SJCRH30 (cell line): ENCODE measurements around the gene RFK. TPM values are rescaled to one million over a fixed set of nuclear protein-coding genes. Genes with fewer than 3 reads are reported as not detected.

ENCODE experiments used
- DNase-seq, 2 experiments: peaks; one replicate each; pipeline ENCODE4 v3.0.0-alpha.2; 2015 to 2020
- H3K27ac ChIP-seq: fragments of 250-450 bp; sonication (Bioruptor Pico); 2 replicates; pipeline ENCODE4 v1.5.1; 2020; ENCODE audit warnings: mild to moderate bottlenecking, moderate library complexity
- H3K27me3 ChIP-seq: fragments of 250-450 bp; sonication (Bioruptor Pico); 2 replicates; pipeline ENCODE4 v1.5.1; 2020; ENCODE audit warnings: mild to moderate bottlenecking, moderate library complexity
- H3K36me3 ChIP-seq: fragments of 250-450 bp; sonication (Bioruptor Pico); 2 replicates; pipeline ENCODE4 v1.5.1; 2020; ENCODE audit warnings: mild to moderate bottlenecking, moderate library complexity
- H3K4me1 ChIP-seq: fragments of 250-450 bp; sonication (Bioruptor Pico); 2 replicates; pipeline ENCODE4 v1.5.1; 2020; ENCODE audit warnings: mild to moderate bottlenecking, moderate library complexity
- H3K4me3 ChIP-seq: fragments of 250-450 bp; sonication (Bioruptor Pico); 2 replicates; pipeline ENCODE4 v1.5.1; 2020; ENCODE audit warnings: mild to moderate bottlenecking, moderate library complexity
- H3K9me3 ChIP-seq: fragments of 250-450 bp; sonication (Bioruptor Pico); replicated peaks from 2 replicates; pipeline ENCODE4 v1.5.1; 2020; ENCODE audit warnings: mild to moderate bottlenecking, moderate library complexity
- total RNA-seq: library from RNA; depleted of rRNA; stranded (reverse); fragments of >200 nt; shearing (Covaris generic); gene quantifications from 2 replicates; pipeline ENCODE4 v1.2.3, GENCODE V29; 2014

The RFK gene
- total RNA-seq, 1 experiment from 2014 or later, result 35.4 TPM

DNA sequence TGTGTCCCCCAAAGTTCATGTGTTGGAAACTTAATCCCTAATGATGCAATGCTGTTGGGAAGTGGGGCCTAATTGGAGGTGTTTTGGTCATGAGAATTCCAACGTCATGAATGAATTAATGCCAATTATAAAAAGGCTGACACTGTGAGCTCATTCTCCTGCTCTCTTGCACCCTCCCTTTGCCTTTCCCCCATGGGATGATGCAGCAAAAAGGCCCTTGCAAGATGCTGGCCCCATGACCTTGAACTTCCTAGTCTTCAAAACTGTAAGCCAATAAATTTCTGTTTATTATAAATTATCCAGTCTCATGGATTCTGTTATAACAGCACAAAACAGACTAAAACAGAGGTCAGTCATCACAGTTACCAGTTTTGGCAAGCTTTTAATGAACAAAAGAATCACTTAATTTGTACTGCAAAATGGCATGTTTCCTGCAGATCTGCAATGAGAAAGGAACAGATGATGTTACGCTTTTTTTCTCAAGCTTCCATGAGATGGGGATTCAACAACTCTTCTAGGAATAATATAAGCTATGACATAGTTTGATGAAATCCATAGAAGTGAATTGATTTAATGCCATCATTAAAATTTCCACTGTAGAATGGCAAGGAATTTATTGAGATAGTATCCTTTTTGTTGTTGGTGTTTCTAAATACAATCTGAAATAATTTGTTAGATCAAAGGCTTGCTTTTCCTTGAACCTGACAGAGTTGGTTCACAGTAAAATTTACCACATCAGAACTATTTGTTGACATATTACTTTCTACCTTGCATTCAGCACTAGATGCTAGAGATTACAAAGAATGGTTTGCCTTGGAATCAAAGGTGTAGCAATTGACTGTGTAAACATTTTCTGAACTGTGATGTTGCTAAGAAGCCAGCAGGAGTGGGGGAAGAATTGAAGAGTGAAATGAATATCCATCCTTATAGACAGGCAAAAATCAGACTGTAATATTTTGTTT is 29.3 kb upstream of the RFK start:
- Histone ChIP-seq H3K9me3 (0 out of 2 replicates have a peak, but pooled peaks cover 3% of the 10 kb centered on the region), H3K4me3 (no peak overlapping the region), H3K27ac (no peak overlapping the region), H3K4me1 (no peaks in the 10 kb centered on the region), H3K36me3 (no peaks in the 10 kb centered on the region), H3K27me3 (0 out of 2 replicates have a peak, but pooled peaks cover 5% of the 10 kb centered on the region)
- DNase-seq, result no peak

DNA sequence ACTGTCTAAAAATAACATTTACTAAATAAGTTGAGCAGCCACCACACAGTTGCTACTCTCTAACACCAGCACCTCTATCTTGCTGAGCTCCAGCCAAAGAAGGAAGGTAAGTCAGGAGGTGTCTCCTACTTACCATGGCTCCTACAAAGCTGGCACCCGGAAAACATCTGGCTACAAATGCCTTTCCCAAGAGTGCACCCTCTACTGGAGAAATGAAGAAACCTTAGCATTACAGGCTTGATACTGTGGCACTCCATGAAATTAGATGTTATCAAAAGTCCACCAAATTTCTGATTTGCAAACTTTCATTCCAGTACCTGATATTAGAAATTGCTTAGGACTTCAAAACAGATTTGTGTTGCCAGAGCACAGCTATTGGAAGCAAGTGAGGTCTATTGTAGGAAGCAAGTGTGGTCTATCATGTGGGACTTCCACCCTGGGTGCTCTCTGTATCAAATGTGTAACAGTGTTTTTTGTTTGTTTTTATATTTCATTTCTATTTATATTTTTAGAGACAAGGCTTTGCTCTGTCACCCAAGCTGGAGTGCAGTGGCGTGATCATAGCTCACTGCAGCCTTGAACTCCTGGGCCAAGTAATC is 25.7 kb upstream of the RFK start:
- Histone ChIP-seq H3K36me3 (no peaks in the 10 kb centered on the region), H3K9me3 (0 out of 2 replicates have a peak, but pooled peaks cover 3% of the 10 kb centered on the region), H3K27ac (no peak overlapping the region), H3K4me1 (no peaks in the 10 kb centered on the region), H3K27me3 (0 out of 2 replicates have a peak, but pooled peaks cover 5% of the 10 kb centered on the region), H3K4me3 (no peak overlapping the region)
- DNase-seq, result peak in 1 of 2 experiments; percentile 59

DNA sequence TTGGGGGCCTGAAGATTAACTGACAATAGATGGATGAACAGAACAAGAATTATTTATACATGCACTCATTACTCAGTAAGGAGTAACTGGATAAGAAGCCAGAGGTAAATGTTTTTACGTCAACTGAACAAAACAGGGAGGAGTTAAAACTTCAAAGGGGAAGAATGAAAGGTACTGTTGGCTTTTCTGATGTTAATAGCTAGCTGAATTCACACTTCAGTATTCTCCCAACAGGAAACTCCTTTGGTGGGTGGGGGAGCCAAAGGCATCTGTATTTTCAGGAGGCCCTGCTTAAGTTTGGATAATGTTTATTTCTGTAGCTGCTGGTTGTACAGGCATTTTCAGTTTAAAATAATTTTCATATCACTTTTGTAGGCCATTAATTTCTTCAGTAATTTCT is 23.2 kb upstream of the RFK start:
- no peak overlapping the region for H3K27ac ChIP-seq
- no peaks in the 10 kb centered on the region for H3K36me3 ChIP-seq
- no peaks in the 10 kb centered on the region; the same call in 1 of the 2 replicates for H3K4me1 ChIP-seq
- no peak overlapping the region for H3K4me3 ChIP-seq
- no peak for DNase-seq
- peaks cover 10% of the 10 kb centered on the region; the same call in 1 of the 2 replicates for H3K9me3 ChIP-seq
- no peaks in the 10 kb centered on the region for H3K27me3 ChIP-seq

DNA sequence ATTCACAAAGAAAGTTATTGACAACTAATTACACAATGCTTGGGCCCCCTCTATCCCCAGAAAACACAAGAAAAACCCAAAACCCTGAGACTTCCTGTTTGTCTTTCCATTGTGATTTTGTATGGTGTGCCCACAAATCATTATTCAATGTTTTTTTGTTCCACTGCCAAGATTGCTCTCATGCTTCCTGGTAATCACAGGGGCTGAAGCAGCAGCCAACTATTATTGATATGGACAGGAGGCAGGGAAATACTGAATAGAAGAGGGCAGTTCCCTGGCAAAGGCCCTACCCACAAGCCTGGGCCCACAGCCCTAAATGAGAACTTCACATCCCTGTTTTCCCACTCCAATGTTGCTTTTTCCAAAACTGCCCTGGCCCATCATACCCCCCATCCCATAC is 21.5 kb upstream of the RFK start:
- Histone ChIP-seq H3K9me3 (peaks cover 10% of the 10 kb centered on the region; the same call in 1 of the 2 replicates), H3K4me1 (no peaks in the 10 kb centered on the region; the same call in 1 of the 2 replicates), H3K36me3 (no peaks in the 10 kb centered on the region), H3K27ac (no peak overlapping the region), H3K27me3 (no peaks in the 10 kb centered on the region), H3K4me3 (no peak overlapping the region)
- DNase-seq, result no peak

DNA sequence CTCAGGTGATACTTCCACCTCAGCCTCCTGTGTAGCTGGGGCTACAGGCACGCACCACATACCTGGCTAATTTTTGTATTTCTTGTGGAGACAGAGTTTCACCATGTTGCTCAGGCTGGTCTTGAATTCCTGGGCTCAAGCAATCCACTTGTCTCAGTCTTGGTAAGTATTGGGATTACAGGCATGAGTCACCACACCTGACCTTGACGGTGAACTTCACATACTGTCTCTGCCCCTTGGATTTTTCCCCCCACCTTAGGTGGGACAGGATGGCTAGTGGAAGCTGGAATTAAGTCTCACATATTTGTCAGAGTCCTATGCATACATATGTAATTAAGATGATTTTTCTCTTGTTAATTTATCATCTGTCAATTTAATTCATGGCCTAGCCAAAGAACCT is 20.9 kb upstream of the RFK start:
- no peaks in the 10 kb centered on the region; the same call in 1 of the 2 replicates for H3K4me1 ChIP-seq
- no peaks in the 10 kb centered on the region for H3K27me3 ChIP-seq
- H3K27ac ChIP-seq, result no peak overlapping the region
- no peak for DNase-seq
- H3K9me3 ChIP-seq, result peaks cover 10% of the 10 kb centered on the region; the same call in 1 of the 2 replicates
- H3K4me3 ChIP-seq, result no peak overlapping the region
- H3K36me3 ChIP-seq, result no peaks in the 10 kb centered on the region

DNA sequence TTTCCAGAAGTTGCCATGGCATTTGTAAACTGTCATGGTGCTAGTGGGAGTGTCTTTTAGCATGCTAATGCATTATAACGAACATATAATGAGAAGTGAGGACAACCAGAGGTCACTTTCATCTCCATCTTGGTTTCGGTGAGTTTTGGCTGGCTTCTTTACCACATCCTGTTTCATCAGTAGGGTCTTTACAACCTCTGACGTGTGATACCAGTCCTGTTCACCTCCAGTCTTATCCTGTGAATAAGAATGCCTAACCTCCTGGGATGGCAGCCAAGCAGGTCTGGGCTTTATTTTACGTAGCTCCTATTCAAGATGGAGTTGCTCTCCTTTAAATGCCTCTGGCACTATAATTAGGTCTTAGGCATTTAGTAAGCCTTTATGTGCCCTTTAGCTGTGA is 20.4 kb upstream of the RFK start:
- no peak for DNase-seq
- H3K36me3 ChIP-seq, result no peaks in the 10 kb centered on the region
- H3K4me3 ChIP-seq, result no peak overlapping the region
- no peaks in the 10 kb centered on the region for H3K27me3 ChIP-seq
- peaks cover 10% of the 10 kb centered on the region; the same call in 1 of the 2 replicates for H3K9me3 ChIP-seq
- H3K27ac ChIP-seq, result no peak overlapping the region
- H3K4me1 ChIP-seq, result no peaks in the 10 kb centered on the region; the same call in 1 of the 2 replicates

DNA sequence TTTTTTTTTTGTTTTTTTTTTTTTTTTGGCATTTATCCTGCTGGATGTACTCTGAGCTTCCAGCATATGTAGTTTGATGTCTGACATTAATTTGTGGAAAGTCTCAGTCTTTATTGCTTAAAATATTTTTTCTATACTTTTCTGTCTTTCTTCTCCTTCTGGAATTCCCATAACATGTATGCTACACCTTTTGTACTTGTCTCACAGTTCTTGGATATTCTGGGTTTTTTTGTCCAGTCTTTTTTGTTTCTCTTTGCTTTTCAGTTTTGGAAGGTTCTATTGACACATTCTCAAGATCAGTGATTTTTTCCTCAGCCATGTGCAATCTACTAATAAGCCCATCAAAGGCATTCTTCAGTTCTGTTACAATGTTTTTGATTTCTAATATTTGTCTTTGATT is 19.4 kb upstream of the RFK start:
- Histone ChIP-seq H3K4me1 (no peaks in the 10 kb centered on the region; the same call in 1 of the 2 replicates), H3K27ac (no peak overlapping the region), H3K36me3 (no peaks in the 10 kb centered on the region), H3K27me3 (no peaks in the 10 kb centered on the region), H3K9me3 (peaks cover 10% of the 10 kb centered on the region; the same call in 1 of the 2 replicates), H3K4me3 (no peak overlapping the region)
- no peak for DNase-seq

DNA sequence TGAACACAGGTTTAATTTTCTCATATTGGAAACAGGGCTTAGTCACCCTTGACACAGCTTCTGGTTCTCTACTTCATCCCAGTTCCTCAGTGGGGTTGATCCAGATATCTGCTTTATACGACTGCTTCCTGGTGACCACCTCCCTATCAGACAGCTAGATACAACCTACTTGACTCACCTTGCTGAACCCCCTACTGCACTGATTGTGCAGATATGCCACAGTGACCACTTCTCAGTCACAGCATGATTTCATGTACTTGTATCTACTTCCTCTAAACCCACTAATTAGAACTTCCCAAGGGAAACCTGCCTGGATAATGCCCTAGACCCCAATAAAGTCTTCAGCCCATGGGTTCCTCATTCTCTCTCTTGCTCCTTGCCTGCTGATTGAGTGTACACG is 18.4 kb upstream of the RFK start:
- no peak overlapping the region for H3K4me3 ChIP-seq
- H3K9me3 ChIP-seq, result peaks cover 10% of the 10 kb centered on the region; the same call in 1 of the 2 replicates
- no peak overlapping the region for H3K27ac ChIP-seq
- no peaks in the 10 kb centered on the region for H3K36me3 ChIP-seq
- no peaks in the 10 kb centered on the region; the same call in 1 of the 2 replicates for H3K4me1 ChIP-seq
- no peak for DNase-seq
- H3K27me3 ChIP-seq, result no peaks in the 10 kb centered on the region

DNA sequence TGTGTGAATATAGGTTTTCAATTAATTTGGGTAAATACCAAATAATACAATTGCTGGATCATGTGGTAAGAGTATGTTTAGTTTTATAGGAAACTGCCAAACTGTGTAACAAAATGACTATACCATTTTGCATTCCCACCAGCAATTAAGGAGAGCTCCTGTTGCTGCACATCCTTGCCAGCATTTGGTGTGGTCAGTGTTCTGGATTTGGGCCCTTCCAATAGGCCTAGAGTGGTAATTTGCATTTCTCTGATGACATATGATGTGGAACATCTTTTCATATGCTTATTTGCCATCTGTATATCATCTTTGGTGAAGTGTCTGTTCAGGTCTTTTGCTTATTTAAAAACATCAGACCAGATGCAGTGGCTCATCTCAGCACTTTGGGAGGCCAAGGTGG is 11.6 kb upstream of the RFK start:
- Histone ChIP-seq H3K4me3 (no peak overlapping the region), H3K4me1 (peaks cover 12% of the 10 kb centered on the region), H3K36me3 (no peaks in the 10 kb centered on the region), H3K9me3 (no peaks in the 10 kb centered on the region), H3K27ac (no peak overlapping the region), H3K27me3 (no peaks in the 10 kb centered on the region)
- DNase-seq, result no peak

DNA sequence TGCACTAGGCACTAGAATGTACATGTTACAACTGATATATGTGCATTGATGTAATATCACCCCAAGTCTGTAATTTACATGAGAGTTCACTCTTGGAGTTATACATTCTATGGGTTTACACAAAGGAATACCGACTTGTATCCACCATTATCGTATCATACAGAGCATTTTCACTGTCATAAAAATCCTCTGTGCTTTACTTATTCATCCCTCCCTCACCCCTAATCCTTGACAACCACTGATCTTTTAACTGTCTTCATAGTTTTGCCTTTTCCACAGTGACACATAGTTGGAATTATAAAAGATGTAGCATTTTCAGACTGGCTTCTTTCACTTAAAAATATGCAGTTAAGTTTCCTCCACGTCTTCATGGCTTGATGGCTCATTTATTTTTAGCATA is 11.1 kb upstream of the RFK start:
- H3K4me1 ChIP-seq, result peaks cover 12% of the 10 kb centered on the region
- H3K27me3 ChIP-seq, result no peaks in the 10 kb centered on the region
- no peak for DNase-seq
- no peak overlapping the region for H3K4me3 ChIP-seq
- H3K9me3 ChIP-seq, result no peaks in the 10 kb centered on the region
- no peaks in the 10 kb centered on the region for H3K36me3 ChIP-seq
- H3K27ac ChIP-seq, result no peak overlapping the region

DNA sequence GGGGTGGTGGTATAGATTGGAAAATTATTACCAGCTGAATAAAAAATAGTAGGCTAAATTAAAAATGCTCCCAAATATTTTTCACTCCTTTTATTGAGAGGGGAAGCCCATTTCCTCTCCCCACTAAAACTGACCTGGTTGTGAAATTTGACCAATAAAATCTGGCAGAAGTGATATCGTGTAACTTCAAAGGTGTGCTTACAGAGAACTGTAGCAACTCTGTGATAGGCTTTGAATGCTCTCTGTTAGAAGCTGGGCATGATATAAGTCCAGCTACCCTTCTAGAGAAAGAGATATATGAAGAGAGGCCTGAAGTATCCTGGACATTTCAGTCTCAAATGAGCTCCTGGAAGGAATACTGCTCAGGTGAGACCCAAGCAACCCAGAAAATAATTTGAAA is 10.2 kb upstream of the RFK start:
- Histone ChIP-seq H3K36me3 (no peaks in the 10 kb centered on the region), H3K4me3 (no peak overlapping the region), H3K27ac (no peak overlapping the region), H3K9me3 (no peaks in the 10 kb centered on the region), H3K27me3 (no peaks in the 10 kb centered on the region), H3K4me1 (peaks cover 12% of the 10 kb centered on the region)
- no peak for DNase-seq

DNA sequence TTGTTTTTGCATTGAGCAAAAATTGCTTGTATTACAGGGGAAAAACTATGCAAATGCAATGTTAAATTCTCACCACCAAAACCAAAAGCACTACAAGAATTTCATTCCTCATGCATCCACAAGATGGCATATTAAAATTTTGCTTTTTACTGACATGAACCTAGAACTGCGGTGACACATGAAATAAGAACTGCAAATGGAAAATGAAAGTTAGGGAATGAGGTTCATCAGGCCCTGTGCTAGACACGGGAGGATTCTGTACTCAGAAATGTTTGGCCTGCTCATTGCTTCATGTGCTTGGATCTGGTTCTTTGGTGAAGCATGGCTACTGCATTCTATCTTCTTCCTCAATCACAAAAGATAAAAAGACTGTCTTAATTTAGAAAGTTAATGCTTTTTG is 9.1 kb upstream of the RFK start:
- Histone ChIP-seq H3K27me3 (no peaks in the 10 kb centered on the region), H3K4me3 (no peak overlapping the region), H3K36me3 (no peaks in the 10 kb centered on the region), H3K4me1 (peaks cover 12% of the 10 kb centered on the region), H3K9me3 (no peaks in the 10 kb centered on the region), H3K27ac (no peak overlapping the region)
- DNase-seq, result peak in 1 of 2 experiments; percentile 59

DNA sequence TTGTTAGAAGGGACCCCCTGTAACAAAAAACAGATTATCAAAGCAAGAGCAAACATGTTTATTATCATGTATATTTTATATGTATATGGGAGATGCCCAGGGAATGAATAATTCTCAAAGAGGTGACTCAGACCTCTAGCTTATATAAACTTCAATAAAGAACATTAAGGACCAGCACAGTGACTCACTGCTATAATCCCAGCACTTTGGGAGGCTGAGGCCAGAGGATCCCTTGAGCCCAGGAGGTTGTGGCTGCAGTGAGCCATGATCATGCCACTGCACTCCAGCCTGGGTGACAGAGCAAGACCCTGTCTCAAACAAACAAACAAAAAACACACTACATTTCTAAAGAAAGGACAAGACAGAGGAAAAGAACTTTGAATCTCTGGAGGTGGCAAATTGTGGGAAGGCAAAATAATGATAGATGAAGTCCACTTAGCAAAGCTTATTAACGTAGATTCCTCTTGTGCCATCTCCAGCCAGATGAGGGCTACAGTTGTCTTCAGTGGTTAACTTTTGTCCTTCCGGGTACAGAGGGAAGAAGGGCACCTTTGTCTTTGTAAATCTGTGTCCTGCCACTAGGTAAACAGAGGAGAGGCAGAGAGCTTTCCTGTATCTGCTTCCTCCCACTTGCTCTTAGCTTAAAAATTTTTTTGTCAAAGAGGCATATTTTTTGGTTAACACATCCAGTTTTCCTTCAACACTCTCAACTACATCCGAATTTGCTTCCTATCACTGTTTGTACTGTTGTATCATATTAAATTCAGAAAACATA is 7.5 kb upstream of the RFK start:
- H3K4me1 ChIP-seq, result peaks cover 12% of the 10 kb centered on the region
- no peaks in the 10 kb centered on the region for H3K27me3 ChIP-seq
- H3K36me3 ChIP-seq, result no peaks in the 10 kb centered on the region
- no peak overlapping the region for H3K27ac ChIP-seq
- no peak overlapping the region for H3K4me3 ChIP-seq
- DNase-seq, result peak in 1 of 2 experiments; percentile 58
- H3K9me3 ChIP-seq, result no peaks in the 10 kb centered on the region

DNA sequence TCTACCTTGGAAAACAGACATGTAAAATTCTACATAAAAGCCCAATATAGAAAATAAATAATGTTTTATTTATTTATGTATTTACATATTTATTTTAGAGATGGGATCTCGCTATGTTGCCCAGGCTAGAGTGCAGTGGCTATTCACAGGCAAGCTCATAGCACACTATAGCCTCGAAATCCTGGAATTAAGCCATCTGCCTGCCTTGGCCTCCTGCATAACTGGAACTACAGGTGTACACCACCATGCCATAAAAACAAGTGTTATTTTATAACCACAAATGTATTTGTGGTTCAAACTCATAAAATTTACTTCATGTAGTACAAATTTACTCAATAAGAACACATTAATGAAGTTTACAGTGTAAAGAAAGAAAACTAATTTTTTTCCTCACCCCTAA is 7.0 kb upstream of the RFK start:
- Histone ChIP-seq H3K36me3 (no peaks in the 10 kb centered on the region), H3K4me1 (peaks cover 12% of the 10 kb centered on the region), H3K27ac (no peak overlapping the region), H3K4me3 (no peak overlapping the region), H3K27me3 (no peaks in the 10 kb centered on the region), H3K9me3 (no peaks in the 10 kb centered on the region)
- no peak for DNase-seq
